ENCODE measurements around the gene SDK2. TPM values are rescaled to one million over a fixed set of nuclear protein-coding genes. Genes with fewer than 3 reads are reported as not detected.
A peak's percentile ranks its signal among the peaks of the same experiment; 100 is the strongest.

Gene SDK2
- total RNA-seq, 1 donor = under 0.01 TPM

DNA sequence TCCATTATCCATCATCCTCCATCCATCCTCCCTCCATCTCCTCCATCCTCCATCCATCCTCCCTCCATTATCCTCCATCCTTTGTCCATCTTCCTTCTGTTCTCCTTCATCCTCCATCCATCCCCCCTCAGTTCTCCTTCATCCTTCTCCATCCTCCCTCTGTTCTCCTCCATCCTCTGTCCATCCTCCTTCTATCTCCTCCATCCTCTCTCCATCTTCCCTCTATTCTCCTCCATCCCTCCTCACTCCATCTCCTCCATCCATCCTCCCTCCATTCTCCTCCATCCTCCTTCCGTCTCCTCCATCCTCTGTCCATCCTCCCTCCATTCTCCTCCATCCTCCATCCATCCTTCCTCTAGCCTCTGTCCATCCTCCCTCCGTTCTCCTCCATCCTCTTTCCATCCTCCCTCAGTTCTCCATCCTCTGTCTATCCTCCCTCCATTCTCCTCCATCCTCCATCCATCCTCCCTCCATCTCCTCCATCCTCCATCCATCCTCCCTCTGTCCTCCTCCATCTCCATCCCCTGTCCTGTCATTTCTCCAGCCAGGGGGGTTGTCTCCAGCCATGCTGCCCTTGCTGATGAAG lies 143.7 kb downstream of the SDK2 start:
- TF ChIP-seq, protein P1, sequence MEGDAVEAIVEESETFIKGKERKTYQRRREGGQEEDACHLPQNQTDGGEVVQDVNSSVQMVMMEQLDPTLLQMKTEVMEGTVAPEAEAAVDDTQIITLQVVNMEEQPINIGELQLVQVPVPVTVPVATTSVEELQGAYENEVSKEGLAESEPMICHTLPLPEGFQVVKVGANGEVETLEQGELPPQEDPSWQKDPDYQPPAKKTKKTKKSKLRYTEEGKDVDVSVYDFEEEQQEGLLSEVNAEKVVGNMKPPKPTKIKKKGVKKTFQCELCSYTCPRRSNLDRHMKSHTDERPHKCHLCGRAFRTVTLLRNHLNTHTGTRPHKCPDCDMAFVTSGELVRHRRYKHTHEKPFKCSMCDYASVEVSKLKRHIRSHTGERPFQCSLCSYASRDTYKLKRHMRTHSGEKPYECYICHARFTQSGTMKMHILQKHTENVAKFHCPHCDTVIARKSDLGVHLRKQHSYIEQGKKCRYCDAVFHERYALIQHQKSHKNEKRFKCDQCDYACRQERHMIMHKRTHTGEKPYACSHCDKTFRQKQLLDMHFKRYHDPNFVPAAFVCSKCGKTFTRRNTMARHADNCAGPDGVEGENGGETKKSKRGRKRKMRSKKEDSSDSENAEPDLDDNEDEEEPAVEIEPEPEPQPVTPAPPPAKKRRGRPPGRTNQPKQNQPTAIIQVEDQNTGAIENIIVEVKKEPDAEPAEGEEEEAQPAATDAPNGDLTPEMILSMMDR (IDR thresholded peaks at IDR 0.05; ENCODE audit: extremely low read depth, low read depth, low read length) = no peak
- no peaks in the 10 kb centered on the region for H3K36me3 ChIP-seq (ENCODE audit: insufficient read depth, low read length)
- H2AFZ ChIP-seq (ENCODE audit: low read length) = no peak overlapping the region
- H3K79me2 ChIP-seq (ENCODE audit: insufficient read depth, low read length) = no peaks in the 10 kb centered on the region
- no peaks in the 10 kb centered on the region for H4K20me1 ChIP-seq (ENCODE audit: insufficient read depth, low read length)
- DNase-seq (ENCODE audit: insufficient read length, low spot score, missing footprints) = no peak
- no peaks in the 10 kb centered on the region for H3K4me1 ChIP-seq (ENCODE audit: insufficient read depth, low read length)
- H3K27me3 ChIP-seq (ENCODE audit: insufficient read depth, low read length) = no peaks in the 10 kb centered on the region
- H3K27ac ChIP-seq (ENCODE audit: low read depth, low read length) = no peak overlapping the region
- H3K4me2 ChIP-seq (ENCODE audit: insufficient read depth, low read length) = no peak overlapping the region
- H3K9me3 ChIP-seq (ENCODE audit: low read depth, low read length) = no peaks in the 10 kb centered on the region
- no peak overlapping the region for H3K4me3 ChIP-seq (ENCODE audit: insufficient read depth, low read length)

DNA sequence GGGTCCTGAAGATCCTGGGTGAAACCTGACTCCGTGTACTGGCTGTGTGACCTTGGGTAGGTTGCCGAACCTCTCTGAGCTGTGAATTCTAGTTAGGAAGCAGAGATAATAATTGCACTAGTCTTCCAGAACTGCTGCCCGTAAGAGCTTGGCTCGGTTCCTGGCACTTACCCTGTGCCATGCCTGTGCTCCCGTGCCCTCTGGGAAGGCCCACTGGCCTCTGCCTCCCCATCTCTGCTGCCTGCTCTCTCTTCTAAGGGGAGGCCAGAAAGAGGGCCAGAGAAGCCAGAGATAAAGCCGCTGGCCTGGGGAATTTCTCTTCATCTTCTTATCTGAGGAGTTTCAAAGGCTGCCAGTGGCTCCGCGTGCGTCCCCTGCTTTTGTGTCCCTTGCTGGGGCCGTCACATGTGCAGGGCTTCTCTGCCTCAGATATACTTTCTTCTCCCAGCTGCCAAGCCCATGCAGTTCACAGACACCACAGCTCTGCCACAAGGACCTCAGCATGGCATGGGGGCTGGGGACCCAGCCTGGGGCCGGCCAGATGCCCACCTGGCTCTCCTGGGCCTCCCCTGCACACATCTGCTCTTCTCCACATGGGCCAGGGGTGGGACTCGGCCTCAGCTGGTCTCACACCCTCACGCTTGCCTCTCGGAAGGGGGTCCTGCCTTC lies 145.2 kb downstream of the SDK2 start:
- Histone ChIP-seq H3K27ac (ENCODE audit: low read depth, low read length) (no peak overlapping the region), H3K27me3 (ENCODE audit: insufficient read depth, low read length) (no peaks in the 10 kb centered on the region), H2AFZ (ENCODE audit: low read length) (no peak overlapping the region), H3K4me1 (ENCODE audit: insufficient read depth, low read length) (no peaks in the 10 kb centered on the region), H3K4me3 (ENCODE audit: insufficient read depth, low read length) (no peak overlapping the region), H3K79me2 (ENCODE audit: insufficient read depth, low read length) (no peaks in the 10 kb centered on the region), H4K20me1 (ENCODE audit: insufficient read depth, low read length) (no peaks in the 10 kb centered on the region), H3K9me3 (ENCODE audit: low read depth, low read length) (no peaks in the 10 kb centered on the region), H3K36me3 (ENCODE audit: insufficient read depth, low read length) (no peaks in the 10 kb centered on the region), H3K4me2 (ENCODE audit: insufficient read depth, low read length) (no peak overlapping the region)
- TF ChIP-seq, protein P1 (IDR thresholded peaks at IDR 0.05; ENCODE audit: extremely low read depth, low read depth, low read length) = no peak
- DNase-seq (ENCODE audit: insufficient read length, low spot score, missing footprints) = peak; percentile 18

DNA sequence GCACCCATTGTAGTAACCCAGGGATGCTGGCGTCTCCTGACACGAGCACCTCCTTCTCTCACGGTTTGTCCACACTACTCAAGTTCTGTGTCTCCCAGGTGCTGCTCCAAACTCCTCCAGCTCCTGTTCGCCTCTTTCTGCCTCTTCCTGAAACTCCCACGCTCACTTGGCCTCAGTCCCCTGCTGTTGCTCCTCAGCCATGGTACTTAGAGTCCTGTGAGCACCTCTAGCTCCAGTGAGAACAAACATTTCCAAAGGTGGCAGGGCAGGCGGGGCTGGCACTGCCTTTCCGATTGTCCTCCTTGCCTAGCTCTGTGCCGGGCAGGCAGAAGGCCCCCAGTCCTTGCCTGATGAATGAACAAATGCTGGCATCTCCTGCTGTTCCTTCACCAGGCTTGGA lies 146.1 kb downstream of the SDK2 start:
- H4K20me1 ChIP-seq (ENCODE audit: insufficient read depth, low read length) = no peaks in the 10 kb centered on the region
- no peaks in the 10 kb centered on the region for H3K9me3 ChIP-seq (ENCODE audit: low read depth, low read length)
- H3K4me2 ChIP-seq (ENCODE audit: insufficient read depth, low read length) = no peak overlapping the region
- H3K79me2 ChIP-seq (ENCODE audit: insufficient read depth, low read length) = no peaks in the 10 kb centered on the region
- no peak overlapping the region for H3K4me3 ChIP-seq (ENCODE audit: insufficient read depth, low read length)
- DNase-seq (ENCODE audit: insufficient read length, low spot score, missing footprints) = peak; percentile 36
- TF ChIP-seq, protein P1 (IDR thresholded peaks at IDR 0.05; ENCODE audit: extremely low read depth, low read depth, low read length) = no peak
- no peak overlapping the region for H2AFZ ChIP-seq (ENCODE audit: low read length)
- H3K4me1 ChIP-seq (ENCODE audit: insufficient read depth, low read length) = no peaks in the 10 kb centered on the region
- no peaks in the 10 kb centered on the region for H3K27me3 ChIP-seq (ENCODE audit: insufficient read depth, low read length)
- H3K36me3 ChIP-seq (ENCODE audit: insufficient read depth, low read length) = no peaks in the 10 kb centered on the region
- H3K27ac ChIP-seq (ENCODE audit: low read depth, low read length) = no peak overlapping the region

DNA sequence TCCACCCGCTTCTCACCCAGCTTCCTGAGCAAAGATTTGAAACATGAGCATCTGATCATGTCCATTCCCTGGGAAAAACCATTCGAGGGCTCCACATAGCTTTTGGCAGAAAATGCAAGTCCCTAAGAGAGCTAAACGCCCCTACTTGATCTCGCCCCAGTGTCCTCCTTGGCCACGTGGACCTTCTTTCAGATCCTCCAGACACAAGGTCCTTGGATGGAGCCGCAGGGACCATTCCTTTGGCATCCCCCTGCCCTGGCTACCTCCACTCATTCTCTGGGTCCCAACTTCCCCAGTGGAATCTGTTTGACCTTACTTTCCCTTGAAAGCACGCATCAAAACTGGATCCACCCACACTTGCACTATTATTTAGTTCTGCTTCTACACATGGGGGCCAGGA lies 146.5 kb downstream of the SDK2 start:
- Histone ChIP-seq H3K9me3 (ENCODE audit: low read depth, low read length) (no peaks in the 10 kb centered on the region), H3K79me2 (ENCODE audit: insufficient read depth, low read length) (no peaks in the 10 kb centered on the region), H3K4me3 (ENCODE audit: insufficient read depth, low read length) (no peak overlapping the region), H3K36me3 (ENCODE audit: insufficient read depth, low read length) (no peaks in the 10 kb centered on the region), H3K4me2 (ENCODE audit: insufficient read depth, low read length) (no peak overlapping the region), H4K20me1 (ENCODE audit: insufficient read depth, low read length) (no peaks in the 10 kb centered on the region), H3K27ac (ENCODE audit: low read depth, low read length) (no peak overlapping the region), H3K4me1 (ENCODE audit: insufficient read depth, low read length) (no peaks in the 10 kb centered on the region), H3K27me3 (ENCODE audit: insufficient read depth, low read length) (no peaks in the 10 kb centered on the region), H2AFZ (ENCODE audit: low read length) (no peak overlapping the region)
- TF ChIP-seq, protein P1 (IDR thresholded peaks at IDR 0.05; ENCODE audit: extremely low read depth, low read depth, low read length) = no peak
- DNase-seq (ENCODE audit: insufficient read length, low spot score, missing footprints) = peak; percentile 82
